ENCODE results near the gene RGMB.

RGMB gene

DNA sequence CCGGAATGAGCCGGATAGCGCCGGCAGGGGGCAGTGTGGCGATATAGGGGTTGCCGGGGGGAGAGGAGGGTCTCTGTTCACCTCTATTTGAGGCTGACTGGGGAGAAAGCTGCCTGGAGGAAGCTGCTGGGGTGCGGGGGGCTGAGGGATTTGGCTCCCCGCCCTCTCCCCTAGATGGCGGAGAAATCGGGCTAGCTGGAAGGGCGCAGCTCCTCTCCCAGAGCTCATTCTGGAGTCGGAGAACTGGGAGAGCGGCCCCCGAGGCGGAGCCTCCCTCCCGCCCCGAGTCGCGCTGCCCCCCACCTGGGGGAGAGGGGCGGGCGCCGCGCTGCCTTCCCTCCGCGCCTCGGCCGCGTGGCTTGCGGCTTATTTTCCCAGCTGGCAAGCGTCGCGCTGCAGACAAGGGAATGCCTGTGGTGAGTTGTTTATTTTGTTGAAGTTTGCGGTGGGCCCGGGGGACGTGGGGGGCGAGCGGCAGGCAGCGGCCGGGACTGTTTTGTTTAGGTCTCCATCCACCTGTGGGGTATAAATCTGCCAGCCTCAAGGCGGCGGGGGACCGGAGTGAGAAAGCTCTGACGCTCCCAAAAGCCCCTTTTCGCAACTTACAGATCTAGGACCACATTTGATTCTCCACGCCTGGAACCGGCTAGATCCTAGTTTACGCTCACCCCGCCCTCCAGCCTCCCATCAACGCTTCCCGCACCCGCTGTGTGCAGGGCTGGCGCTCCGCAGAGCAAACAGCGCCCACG is 4.1 kb upstream of the RGMB start:
- peak overlapping the region; percentile 78 for H3K4me3 ChIP-seq (ENCODE audit: low read depth, low read length)
- H3K9ac ChIP-seq (ENCODE audit: low read depth, low read length) = peak overlapping the region; percentile 18
- peaks cover 5% of the 10 kb centered on the region for H3K4me1 ChIP-seq (ENCODE audit: control insufficient read depth, insufficient read depth, low read length)
- no peaks in the 10 kb centered on the region for H3K36me3 ChIP-seq (ENCODE audit: control insufficient read depth, insufficient read depth, low read length)
- no peaks in the 10 kb centered on the region for H3K9me3 ChIP-seq (ENCODE audit: control insufficient read depth, insufficient read depth, low read length)
- peaks cover 28% of the 10 kb centered on the region for H3K27me3 ChIP-seq (ENCODE audit: control insufficient read depth, insufficient read depth, low read length)

DNA sequence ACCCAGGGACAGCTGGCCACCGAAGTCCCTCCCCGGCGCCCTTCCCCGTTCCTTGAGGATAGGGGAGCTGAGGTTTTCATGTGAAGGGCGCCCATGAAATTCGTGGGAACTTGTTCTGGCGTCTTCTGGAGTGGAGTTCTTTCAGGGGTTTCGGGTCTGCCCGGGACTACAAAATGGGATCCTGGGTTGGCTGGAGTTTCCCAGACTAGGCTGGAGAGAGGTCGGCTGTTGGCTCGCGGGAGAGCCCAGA is 3.6 kb upstream of the RGMB start:
- Histone ChIP-seq H3K4me1 (ENCODE audit: control insufficient read depth, insufficient read depth, low read length) (peaks cover 5% of the 10 kb centered on the region), H3K27me3 (ENCODE audit: control insufficient read depth, insufficient read depth, low read length) (peaks cover 28% of the 10 kb centered on the region), H3K4me3 (ENCODE audit: low read depth, low read length) (peak overlapping the region; percentile 78), H3K9ac (ENCODE audit: low read depth, low read length) (peak overlapping the region; percentile 18), H3K36me3 (ENCODE audit: control insufficient read depth, insufficient read depth, low read length) (no peaks in the 10 kb centered on the region), H3K9me3 (ENCODE audit: control insufficient read depth, insufficient read depth, low read length) (no peaks in the 10 kb centered on the region)

DNA sequence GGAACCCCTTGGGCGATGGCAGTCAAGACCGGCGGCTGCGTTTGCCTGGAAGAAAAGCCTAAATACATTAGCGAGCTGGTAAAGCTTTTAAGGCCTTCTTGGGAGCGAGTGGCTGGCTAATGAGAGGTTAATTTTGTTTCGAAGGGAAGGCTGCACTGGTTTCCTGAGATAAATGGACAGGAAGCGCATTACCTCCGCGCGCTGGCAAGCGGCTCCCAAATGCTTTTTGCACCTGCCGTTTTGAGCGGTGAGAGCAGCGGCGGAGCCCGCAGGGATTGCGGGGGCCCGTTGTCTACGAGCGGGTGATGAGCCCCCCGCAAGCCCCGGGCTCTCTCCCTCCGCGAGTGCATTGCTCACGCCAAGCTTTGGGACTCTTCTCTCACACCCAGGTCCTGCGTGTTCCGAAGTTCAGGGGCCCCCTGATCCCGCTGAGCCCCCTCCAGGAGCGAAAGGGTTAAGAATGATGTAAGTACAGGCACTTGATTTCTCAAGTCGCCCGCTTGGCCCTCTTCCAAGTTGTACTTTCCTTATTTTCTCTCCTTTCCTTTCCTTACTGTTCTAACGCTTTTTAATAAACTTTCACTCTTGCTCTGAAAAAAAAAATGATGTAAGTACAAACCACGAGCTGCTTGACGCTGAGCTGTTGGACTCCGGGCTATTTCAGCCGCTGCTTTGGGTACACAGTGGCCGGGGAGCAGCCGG is 3.1 kb upstream of the RGMB start:
- Histone ChIP-seq H3K9ac (ENCODE audit: low read depth, low read length) (peak overlapping the region; percentile 10), H3K4me1 (ENCODE audit: control insufficient read depth, insufficient read depth, low read length) (peaks cover 8% of the 10 kb centered on the region), H3K36me3 (ENCODE audit: control insufficient read depth, insufficient read depth, low read length) (no peaks in the 10 kb centered on the region), H3K4me3 (ENCODE audit: low read depth, low read length) (peak overlapping the region; percentile 78), H3K9me3 (ENCODE audit: control insufficient read depth, insufficient read depth, low read length) (no peaks in the 10 kb centered on the region), H3K27me3 (ENCODE audit: control insufficient read depth, insufficient read depth, low read length) (peaks cover 28% of the 10 kb centered on the region)

DNA sequence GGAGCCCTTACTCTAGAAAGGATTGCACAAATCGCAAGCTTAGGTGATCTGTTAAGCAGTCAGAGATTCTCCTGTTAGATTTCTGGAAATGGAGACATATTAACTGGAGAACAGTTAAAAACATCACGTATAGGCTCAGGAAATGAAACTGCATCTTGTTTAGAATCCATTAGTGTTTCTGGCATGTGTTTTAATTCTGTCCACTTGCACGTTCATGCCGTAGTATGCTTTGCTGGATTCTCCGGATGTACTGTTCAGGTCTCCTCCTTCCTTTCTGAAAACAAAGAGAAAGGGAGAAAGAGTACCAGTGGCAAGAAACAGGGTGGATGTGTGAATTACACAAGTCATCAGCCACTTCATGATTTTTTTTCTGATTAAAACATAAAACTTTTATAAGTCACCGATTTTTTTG is 2.5 kb upstream of the RGMB start:
- H3K27me3 ChIP-seq (ENCODE audit: control insufficient read depth, insufficient read depth, low read length) = peaks cover 28% of the 10 kb centered on the region
- peaks cover 9% of the 10 kb centered on the region for H3K4me1 ChIP-seq (ENCODE audit: control insufficient read depth, insufficient read depth, low read length)
- H3K4me3 ChIP-seq (ENCODE audit: low read depth, low read length) = peak overlapping the region; percentile 78
- H3K9me3 ChIP-seq (ENCODE audit: control insufficient read depth, insufficient read depth, low read length) = no peaks in the 10 kb centered on the region
- H3K36me3 ChIP-seq (ENCODE audit: control insufficient read depth, insufficient read depth, low read length) = no peaks in the 10 kb centered on the region
- no peak overlapping the region for H3K9ac ChIP-seq (ENCODE audit: low read depth, low read length)

DNA sequence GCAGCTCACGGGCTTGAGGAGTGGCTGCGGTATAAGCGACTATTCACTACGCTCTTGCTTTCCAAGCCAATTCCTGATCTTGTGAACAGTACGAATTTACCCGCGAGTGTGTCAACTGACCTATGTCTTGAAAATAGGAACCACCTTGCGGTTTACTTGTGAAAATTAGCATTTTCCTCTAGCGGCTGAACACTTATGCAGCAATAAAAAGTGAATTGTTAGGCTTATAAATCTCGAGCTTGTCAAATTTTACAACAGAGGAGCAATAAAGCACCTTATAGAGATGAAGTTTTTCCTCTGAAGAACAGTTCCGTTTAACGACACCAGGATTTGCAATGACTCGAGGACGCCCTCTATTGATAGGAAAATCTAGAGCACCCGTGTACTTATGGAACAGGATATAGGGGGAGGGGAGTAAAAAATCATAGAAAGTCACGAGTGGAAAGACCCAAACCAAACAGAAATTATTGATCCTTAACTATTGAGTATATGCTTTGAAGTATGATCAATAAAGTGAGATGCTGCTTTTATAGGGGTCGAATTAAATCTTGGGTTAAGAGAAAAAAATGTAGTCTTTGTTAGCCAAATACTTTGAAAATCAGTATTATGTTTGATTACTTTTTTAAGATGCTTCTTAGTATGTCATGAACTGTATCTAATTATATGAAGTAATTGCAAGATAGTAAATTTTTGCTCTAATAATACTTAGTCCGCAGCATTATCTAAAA is 1.9 kb upstream of the RGMB start:
- no peak overlapping the region for H3K9ac ChIP-seq (ENCODE audit: low read depth, low read length)

DNA sequence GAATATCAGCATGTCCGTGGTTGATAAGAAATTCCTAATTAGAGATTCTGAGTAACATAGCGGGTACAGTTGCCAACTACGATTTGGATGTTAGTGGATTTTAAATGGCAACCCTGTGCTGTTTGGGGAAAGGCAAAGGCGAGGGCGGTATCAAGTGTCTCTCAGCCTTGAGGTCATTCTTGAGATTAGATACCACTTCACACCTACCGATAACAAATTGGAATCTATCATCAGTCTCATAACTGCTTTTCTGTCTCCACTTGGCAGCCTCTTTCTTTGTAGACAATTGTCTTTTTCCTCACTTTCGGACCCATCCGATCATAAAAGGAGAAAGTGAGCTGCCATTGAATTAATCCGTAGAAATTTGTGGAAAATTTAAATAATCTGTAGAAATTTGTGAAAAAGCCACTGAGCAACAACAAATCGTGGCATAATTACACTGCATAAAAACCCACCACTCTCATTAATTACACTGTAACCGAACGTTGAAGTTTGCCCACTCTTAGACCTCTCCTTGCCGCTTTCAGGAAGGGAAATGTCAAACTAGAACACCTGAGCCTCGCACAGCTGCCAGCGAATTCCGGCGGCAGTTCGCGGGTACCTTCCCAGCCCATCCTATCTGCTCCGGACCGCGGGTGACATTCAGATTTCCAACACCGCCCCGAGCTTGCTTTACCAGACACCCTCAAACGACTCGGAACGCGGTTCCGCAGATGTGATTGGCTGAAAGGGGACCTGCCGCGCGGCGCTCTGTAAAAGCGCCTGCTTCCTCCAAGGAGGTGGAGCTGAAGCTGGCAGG is 849 bp upstream of the RGMB start:
- Histone ChIP-seq H3K36me3 (ENCODE audit: control insufficient read depth, insufficient read depth, low read length) (no peaks in the 10 kb centered on the region), H3K4me1 (ENCODE audit: control insufficient read depth, insufficient read depth, low read length) (peaks cover 11% of the 10 kb centered on the region), H3K9ac (ENCODE audit: low read depth, low read length) (no peak overlapping the region), H3K4me3 (ENCODE audit: low read depth, low read length) (peak overlapping the region; percentile 61), H3K27me3 (ENCODE audit: control insufficient read depth, insufficient read depth, low read length) (peaks cover 28% of the 10 kb centered on the region), H3K9me3 (ENCODE audit: control insufficient read depth, insufficient read depth, low read length) (no peaks in the 10 kb centered on the region)

More for the DNA sequence above, 1.9 kb upstream of the RGMB start:
- H3K27me3 ChIP-seq (ENCODE audit: control insufficient read depth, insufficient read depth, low read length) = peaks cover 28% of the 10 kb centered on the region
- peak overlapping the region; percentile 78 for H3K4me3 ChIP-seq (ENCODE audit: low read depth, low read length)
- H3K4me1 ChIP-seq (ENCODE audit: control insufficient read depth, insufficient read depth, low read length) = peaks cover 11% of the 10 kb centered on the region
- no peaks in the 10 kb centered on the region for H3K9me3 ChIP-seq (ENCODE audit: control insufficient read depth, insufficient read depth, low read length)
- H3K36me3 ChIP-seq (ENCODE audit: control insufficient read depth, insufficient read depth, low read length) = no peaks in the 10 kb centered on the region

DNA sequence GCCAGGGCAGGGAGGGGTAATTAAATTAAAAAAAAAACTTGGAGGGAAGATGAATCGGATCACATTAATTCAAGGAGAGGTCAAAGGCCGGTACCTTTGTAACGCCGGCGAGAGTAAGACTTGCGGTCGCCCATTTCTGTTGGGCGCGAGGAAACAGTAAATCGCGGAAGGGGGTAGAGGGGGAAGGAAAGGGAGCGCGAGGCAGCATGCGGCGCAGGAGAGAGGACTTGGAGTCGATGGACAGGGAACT is 324 bp upstream of the RGMB start:
- Histone ChIP-seq H3K9me3 (ENCODE audit: control insufficient read depth, insufficient read depth, low read length) (no peaks in the 10 kb centered on the region), H3K4me3 (ENCODE audit: low read depth, low read length) (peak overlapping the region; percentile 61), H3K36me3 (ENCODE audit: control insufficient read depth, insufficient read depth, low read length) (no peaks in the 10 kb centered on the region), H3K27me3 (ENCODE audit: control insufficient read depth, insufficient read depth, low read length) (peaks cover 28% of the 10 kb centered on the region), H3K9ac (ENCODE audit: low read depth, low read length) (no peak overlapping the region), H3K4me1 (ENCODE audit: control insufficient read depth, insufficient read depth, low read length) (peaks cover 11% of the 10 kb centered on the region)

DNA sequence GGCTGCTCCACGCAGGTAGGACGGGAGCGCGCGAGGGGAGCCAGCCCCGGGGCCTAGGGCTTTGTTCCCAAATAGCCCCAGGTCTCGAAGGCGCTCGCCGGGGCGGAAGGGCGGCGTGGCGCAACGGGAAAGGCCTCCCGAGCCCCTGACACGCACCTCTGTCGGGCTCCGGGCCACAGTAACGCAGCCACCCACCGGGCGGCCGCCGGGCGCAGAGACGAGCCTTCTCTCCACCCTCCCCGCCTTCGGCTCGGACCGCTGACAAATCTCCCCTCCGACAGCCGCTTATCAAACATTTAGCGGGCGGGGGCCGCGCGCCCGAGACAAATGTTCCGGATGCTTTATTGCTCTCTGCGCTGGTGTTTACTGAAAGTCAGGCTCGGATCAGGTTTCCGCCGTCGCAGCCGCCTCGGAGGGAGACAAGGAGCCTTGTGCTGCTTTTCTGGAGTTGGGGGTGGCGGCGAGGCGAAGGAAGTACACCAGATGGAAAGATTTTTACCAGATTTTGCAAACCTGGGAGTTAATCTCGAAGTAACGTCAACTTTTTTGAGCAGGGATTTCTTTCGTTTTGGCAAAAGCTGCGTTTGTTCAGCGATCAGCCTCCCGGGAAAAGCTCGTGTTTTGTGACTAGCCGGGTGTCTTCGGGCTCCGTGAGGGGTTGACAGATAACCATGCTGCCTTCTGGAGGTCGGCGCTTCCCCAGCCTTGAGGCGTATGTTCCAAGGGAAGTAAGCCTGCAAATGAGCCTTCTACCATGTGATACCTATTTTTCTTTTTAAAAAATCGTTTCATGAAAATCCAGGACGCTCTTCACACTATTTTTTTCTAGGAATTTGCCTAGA is 950 bp downstream of the RGMB start:
- peaks cover under 1% of the 10 kb centered on the region for H3K36me3 ChIP-seq (ENCODE audit: control insufficient read depth, insufficient read depth, low read length)
- no peaks in the 10 kb centered on the region for H3K9me3 ChIP-seq (ENCODE audit: control insufficient read depth, insufficient read depth, low read length)
- H3K4me3 ChIP-seq (ENCODE audit: low read depth, low read length) = peak overlapping the region; percentile 77
- H3K27me3 ChIP-seq (ENCODE audit: control insufficient read depth, insufficient read depth, low read length) = peaks cover 28% of the 10 kb centered on the region
- peaks cover 11% of the 10 kb centered on the region for H3K4me1 ChIP-seq (ENCODE audit: control insufficient read depth, insufficient read depth, low read length)
- H3K9ac ChIP-seq (ENCODE audit: low read depth, low read length) = peak overlapping the region; percentile 47

DNA sequence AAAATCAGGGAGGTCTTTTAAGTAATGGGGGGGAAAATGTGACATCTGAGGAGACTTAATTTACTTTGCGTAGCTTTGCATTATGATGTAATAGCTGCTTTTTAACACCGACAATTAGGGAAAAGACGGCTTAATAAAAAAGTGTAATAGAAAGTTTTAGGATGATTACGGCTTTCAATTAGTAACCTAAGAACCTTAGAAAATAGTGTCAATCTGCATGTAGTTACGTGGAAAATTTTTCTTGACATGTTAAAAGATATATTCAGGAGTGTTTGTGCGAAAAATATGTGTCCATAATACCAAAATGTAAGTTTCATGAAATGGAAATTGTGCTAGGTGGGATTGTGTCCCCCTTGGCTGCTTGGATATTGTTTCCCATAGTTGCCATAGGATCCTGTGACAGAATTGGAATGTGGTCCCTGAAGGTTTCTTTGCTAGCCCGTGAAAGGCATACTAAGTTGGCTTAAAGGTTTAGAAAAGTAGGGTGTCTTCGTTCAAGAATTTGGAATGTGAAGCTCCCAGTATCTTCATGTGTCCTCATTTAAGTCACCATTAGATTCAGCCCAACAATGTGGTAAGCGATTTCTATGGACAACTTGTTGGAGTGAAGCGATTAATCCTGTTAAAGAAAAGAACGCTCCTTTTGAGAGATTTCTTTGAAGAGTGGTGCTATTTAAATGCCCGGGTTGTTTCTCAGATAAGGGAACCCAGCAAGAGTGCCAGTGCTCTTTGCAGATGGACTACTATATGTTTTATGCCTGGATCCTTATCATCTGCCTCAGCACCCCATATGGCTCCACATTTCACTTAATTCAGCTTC is 2.0 kb downstream of the RGMB start:
- H3K4me1 ChIP-seq (ENCODE audit: control insufficient read depth, insufficient read depth, low read length) = peaks cover 11% of the 10 kb centered on the region
- peak overlapping the region; percentile 77 for H3K4me3 ChIP-seq (ENCODE audit: low read depth, low read length)
- peaks cover 21% of the 10 kb centered on the region for H3K27me3 ChIP-seq (ENCODE audit: control insufficient read depth, insufficient read depth, low read length)
- no peaks in the 10 kb centered on the region for H3K9me3 ChIP-seq (ENCODE audit: control insufficient read depth, insufficient read depth, low read length)
- peaks cover 6% of the 10 kb centered on the region for H3K36me3 ChIP-seq (ENCODE audit: control insufficient read depth, insufficient read depth, low read length)
- H3K9ac ChIP-seq (ENCODE audit: low read depth, low read length) = no peak overlapping the region

DNA sequence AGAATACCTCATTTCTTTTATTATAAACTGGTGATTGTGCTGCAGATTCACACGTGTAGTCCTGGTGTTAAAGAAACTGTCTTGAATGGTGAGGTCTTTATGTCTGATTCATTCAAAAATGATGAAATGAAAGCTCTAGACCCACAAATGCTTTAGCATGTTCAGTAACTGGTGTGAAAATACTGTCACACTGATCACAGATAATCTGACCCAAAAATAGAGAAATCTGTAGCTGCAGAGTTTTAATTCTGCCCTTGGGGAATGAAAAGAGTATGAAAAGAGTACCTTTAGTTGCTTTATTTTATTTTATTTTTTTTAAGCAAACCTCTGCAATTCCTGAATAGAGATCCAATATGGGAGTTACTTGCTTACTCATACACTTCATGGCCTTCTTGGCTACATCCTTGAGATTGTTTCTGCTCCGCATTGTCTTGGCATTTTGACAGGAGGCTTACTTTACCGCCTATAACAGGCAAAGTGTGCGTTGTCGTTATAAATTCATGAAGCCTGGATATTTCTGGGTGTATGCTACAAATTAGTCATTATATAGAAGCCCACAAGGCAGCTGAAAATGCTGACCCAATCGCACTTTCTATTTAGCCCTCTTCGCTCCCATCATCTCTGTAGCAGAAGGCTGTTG is 2.7 kb downstream of the RGMB start:
- peaks cover 14% of the 10 kb centered on the region for H3K27me3 ChIP-seq (ENCODE audit: control insufficient read depth, insufficient read depth, low read length)
- H3K36me3 ChIP-seq (ENCODE audit: control insufficient read depth, insufficient read depth, low read length) = peaks cover 6% of the 10 kb centered on the region
- H3K4me1 ChIP-seq (ENCODE audit: control insufficient read depth, insufficient read depth, low read length) = peaks cover 9% of the 10 kb centered on the region
- no peaks in the 10 kb centered on the region for H3K9me3 ChIP-seq (ENCODE audit: control insufficient read depth, insufficient read depth, low read length)
- H3K4me3 ChIP-seq (ENCODE audit: low read depth, low read length) = no peak overlapping the region
- no peak overlapping the region for H3K9ac ChIP-seq (ENCODE audit: low read depth, low read length)
